SK-N-SH (cell line): ENCODE data around the gene ATP1A4. TPM values are rescaled to one million over a fixed set of nuclear protein-coding genes. Genes with fewer than 3 reads are reported as not detected.
A peak's percentile ranks its signal among the peaks of the same experiment; 100 is the strongest.

Experiments
- CTCF ChIA-PET: fragments of 300-600, 350-600 bp; formaldehyde crosslinking; extraction: SDS; loops from one replicate; lab custom pipeline; 2021; lab: Yijun Ruan, JAX
- POLR2A ChIA-PET: fragments of 350-600 bp; sonication (Branson Sonifier 250); formaldehyde crosslinking; extraction: SDS; loops from one replicate; lab custom pipeline; 2020; ENCODE audit warnings: antibody characterized with exemption, inconsistent platforms; lab: Yijun Ruan, JAX
- DNase-seq: peaks from one replicate; pipeline ENCODE4 v3.0.0; 2012
- H2AFZ ChIP-seq: fragments of 200-600 bp; sonication (generic); 2 replicates; pipeline ENCODE4 v1.8.1; 2016; ENCODE audit warnings: antibody characterized with exemption, mild to moderate bottlenecking, low read depth
- H3F3A ChIP-seq: fragments of 200-600 bp; sonication (generic); replicated peaks from 2 replicates; pipeline ENCODE3; 2016; ENCODE audit warnings: antibody characterized with exemption, mild to moderate bottlenecking; ENCODE audit not compliant: insufficient read depth
- H3K27ac ChIP-seq, 2 experiments: fragments of 200-500 bp in 1 of 2; fragments of 200-600 bp in 1 of 2; sonication (Bioruptor generic) in 1 of 2; sonication (generic), shearing (Covaris generic) in 1 of 2; 2 replicates each; pipeline versions ENCODE4 v1.5.1 to v1.6.1; 2014 to 2016; ENCODE audit warnings: low read depth in 2 of 2, inconsistent platforms in 1 of 2, low read length in 1 of 2, mild to moderate bottlenecking in 1 of 2, mixed read lengths in 1 of 2
- H3K27me3 ChIP-seq: fragments of 200-600 bp; sonication (generic), shearing (Covaris generic); 2 replicates; pipeline ENCODE4 v1.6.1; 2016; ENCODE audit warnings: mixed run types; ENCODE audit not compliant: insufficient read depth
- H3K36me3 ChIP-seq, 2 experiments: fragments of 200-500 bp in 1 of 2; fragments of 200-600 bp in 1 of 2; sonication (Bioruptor generic) in 1 of 2; sonication (generic) in 1 of 2; replicated peaks in 1 of 2; 2 replicates each; pipeline versions ENCODE3 to v1.5.1; 2014 to 2016; ENCODE audit warnings: low read length in 1 of 2, mild to moderate bottlenecking in 1 of 2; ENCODE audit not compliant: insufficient read depth in 2 of 2, control insufficient read depth in 1 of 2
- H3K4me1 ChIP-seq, 2 experiments: fragments of 200-500 bp in 1 of 2; fragments of 200-600 bp in 1 of 2; sonication (Bioruptor generic) in 1 of 2; sonication (generic), shearing (Covaris generic) in 1 of 2; 2 replicates each; pipeline versions ENCODE4 v1.5.1 to v1.6.1; 2014 to 2016; ENCODE audit warnings: low read depth in 1 of 2, low read length in 1 of 2, mixed run types in 1 of 2; ENCODE audit not compliant: insufficient read depth in 2 of 2, control insufficient read depth in 1 of 2
- H3K4me2 ChIP-seq: fragments of 200-600 bp; sonication (generic), shearing (Covaris generic); 2 replicates; pipeline ENCODE4 v1.6.1; 2017; ENCODE audit warnings: mixed run types
- H3K4me3 ChIP-seq, 2 experiments: fragments of 200-500 bp in 1 of 2; fragments of 200-600 bp in 1 of 2; sonication (Bioruptor generic) in 1 of 2; sonication (generic), shearing (Covaris generic) in 1 of 2; 2 replicates each; pipeline versions ENCODE4 v1.5.1 to v1.8.1; 2014 to 2016; ENCODE audit warnings: low read depth in 2 of 2, inconsistent platforms in 1 of 2, low read length in 1 of 2, mild to moderate bottlenecking in 1 of 2, mixed read lengths in 1 of 2, moderate library complexity in 1 of 2
- H3K79me2 ChIP-seq: fragments of 200-600 bp; sonication (generic); 2 replicates; pipeline ENCODE4 v1.8.1; 2017; ENCODE audit warnings: mild to moderate bottlenecking; ENCODE audit not compliant: insufficient read depth
- H3K9ac ChIP-seq: fragments of 200-600 bp; sonication (generic); 2 replicates; pipeline ENCODE4 v1.6.1; 2017; ENCODE audit warnings: mixed run types
- H3K9me2 ChIP-seq: fragments of 200-600 bp; sonication (generic); 2 replicates; pipeline ENCODE4 v1.6.1; 2017; ENCODE audit warnings: mixed run types
- H3K9me3 ChIP-seq: fragments of 200-600 bp; sonication (generic); 2 replicates; pipeline ENCODE4 v1.6.1; 2017; ENCODE audit warnings: mixed run types, mild to moderate bottlenecking, moderate library complexity
- H4K20me1 ChIP-seq: fragments of 200-600 bp; sonication (generic); 2 replicates; pipeline ENCODE4 v1.6.1; 2017; ENCODE audit warnings: mild to moderate bottlenecking, mixed run types; ENCODE audit not compliant: insufficient read depth
- ELF1 ChIP-seq: IDR thresholded peaks from 2 replicates; pipeline ENCODE4 v1.4.0; 2012
- EZH2phosphoT487 ChIP-seq: fragments of 200-600 bp; sonication (generic); IDR thresholded peaks from 2 replicates; pipeline ENCODE4 v1.6.1; 2017; ENCODE audit warnings: low read depth, mixed run types, mild to moderate bottlenecking, antibody characterized with exemption, moderate library complexity, borderline replicate concordance
- FOXJ3 ChIP-seq: sonication (generic); formaldehyde crosslinking; IDR thresholded peaks from 2 replicates; pipeline ENCODE4 v1.5.1; 2020; ENCODE audit warnings: mild to moderate bottlenecking, missing genetic modification reagents
- MEF2A ChIP-seq: IDR thresholded peaks from 2 replicates; pipeline ENCODE4 v1.4.0; 2012; ENCODE audit warnings: low read depth, borderline replicate concordance
- NFIC ChIP-seq: IDR thresholded peaks from 2 replicates; pipeline ENCODE4 v1.4.0; 2012; ENCODE audit warnings: borderline replicate concordance
- POLR2AphosphoS5 ChIP-seq: IDR thresholded peaks from 2 replicates; pipeline ENCODE4 v1.6.1; 2012; ENCODE audit warnings: low read depth, low read length
- RCOR1 ChIP-seq: fragments of 150-350 bp; IDR thresholded peaks from 2 replicates; pipeline ENCODE4 v1.6.1; 2017; ENCODE audit warnings: antibody characterized with exemption, low read length
- RFX5 ChIP-seq: IDR thresholded peaks from 2 replicates; pipeline ENCODE4 v1.6.1; 2012; ENCODE audit warnings: mild to moderate bottlenecking, improper control_type of control experiment, low read length
- RXRA ChIP-seq: IDR thresholded peaks from 2 replicates; pipeline ENCODE4 v1.4.0; 2012; ENCODE audit warnings: low read depth, mild to moderate bottlenecking, borderline replicate concordance
- SMC3 ChIP-seq: IDR thresholded peaks from 2 replicates; pipeline ENCODE4 v1.6.1; 2012; ENCODE audit warnings: low read depth, low read length, improper control_type of control experiment
- TAF1 ChIP-seq: IDR thresholded peaks from 2 replicates; pipeline ENCODE4 v1.6.1; 2012; ENCODE audit warnings: low read depth, mild to moderate bottlenecking, low read length, moderate library complexity, borderline replicate concordance
- TEAD4 ChIP-seq: IDR thresholded peaks from 2 replicates; pipeline ENCODE4 v1.4.0; 2012; ENCODE audit warnings: mild to moderate bottlenecking, borderline replicate concordance; ENCODE audit not compliant: insufficient read depth
- YY1 ChIP-seq: IDR thresholded peaks from 2 replicates; pipeline ENCODE4 v1.4.0; 2012; ENCODE audit warnings: low read depth, mild to moderate bottlenecking
- WGBS: methylation state at CpG from one replicate; pipeline ENCODE4 v1.1.6; 2017; ENCODE audit warnings: low lambda C conversion rate; 5-methylcytosine and 5-hydroxymethylcytosine counted together
- polyA plus RNA-seq, 3 experiments: library from polyadenylated mRNA; depleted of rRNA; stranded (reverse); fragments of >200 nt; gene quantifications; 2 replicates each; pipeline ENCODE4 v1.2.3, GENCODE V29; 2012
- TF ChIP-seq, protein P1 (sequence below): fragments of 200-600 bp; sonication (generic); IDR thresholded peaks from 2 replicates; pipeline ENCODE4 v1.6.1; 2017; ENCODE audit warnings: antibody characterized with exemption, mild to moderate bottlenecking, moderate library complexity
- TF ChIP-seq, protein P2 (sequence below): fragments of 150-350 bp; IDR thresholded peaks from 2 replicates; pipeline ENCODE4 v1.6.1; 2016; ENCODE audit warnings: mild to moderate bottlenecking, low read depth, low read length
- TF ChIP-seq, protein P3 (sequence below): IDR thresholded peaks from 2 replicates; pipeline ENCODE4 v1.4.0; 2012; ENCODE audit warnings: low read depth
- TF ChIP-seq, protein P4 (sequence below): IDR thresholded peaks from 2 replicates; pipeline ENCODE4 v1.6.1; 2012; ENCODE audit warnings: mild to moderate bottlenecking, low read depth, low read length, moderate library complexity

Gene ATP1A4
- polyA plus RNA-seq, 1 of the 3 experiments (the other 2 are of a cell fraction): not detected

DNA sequence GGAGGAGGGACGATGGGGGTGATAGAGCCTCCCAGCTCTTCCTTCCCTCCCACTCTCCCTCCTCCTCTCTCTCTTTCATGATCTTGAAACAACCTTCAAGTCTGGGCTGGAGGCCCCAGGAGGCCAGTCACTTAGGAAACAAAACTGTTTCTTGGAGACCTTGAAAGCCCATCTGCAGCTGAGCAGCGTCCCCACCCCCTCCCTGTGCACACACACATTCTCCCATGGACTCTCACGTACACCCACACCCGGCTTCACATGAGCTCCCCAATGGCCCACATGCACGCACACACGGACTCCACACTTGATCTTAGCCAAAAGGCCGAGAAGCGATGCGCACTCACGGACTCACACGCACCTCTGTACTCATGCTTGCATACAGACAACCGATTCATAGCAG is 39.0 kb upstream of the ATP1A4 start (continued):
- TF ChIP-seq TEAD4: no peak
- no peak for TF ChIP-seq MEF2A
- no peak for TF ChIP-seq YY1
- TF ChIP-seq RCOR1: no peak
- TF ChIP-seq EZH2phosphoT487: no peak
- no peak for TF ChIP-seq ELF1
- TF ChIP-seq POLR2AphosphoS5: no peak

DNA sequence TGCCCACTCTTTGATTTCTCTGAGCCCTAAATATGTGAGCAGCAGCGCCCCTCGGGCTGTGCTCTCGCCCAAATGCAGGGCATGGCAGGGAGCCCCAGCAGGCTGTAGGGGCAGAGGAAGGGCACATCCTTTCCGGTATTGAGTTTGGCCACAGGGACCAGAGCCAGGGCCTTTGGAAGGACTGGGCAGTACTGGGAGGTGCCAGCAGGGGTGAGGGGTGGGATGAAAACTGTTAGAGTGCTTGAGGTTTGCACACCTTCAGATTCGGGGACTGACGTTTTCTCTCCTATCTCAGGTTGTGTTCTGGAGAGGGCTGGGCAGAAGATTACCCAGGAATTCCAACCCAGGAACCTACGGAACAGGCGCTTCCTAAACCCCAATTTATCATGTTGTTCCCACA is 38.0 kb upstream of the ATP1A4 start:
- Histone ChIP-seq H3K4me1 (peaks cover 0 to 6% of the 10 kb centered on the region in 2 experiments; a peak in 1 of 4 replicates), H3K36me3 (no peaks in the 10 kb centered on the region), H3K9ac (no peak overlapping the region), H3K9me2 (no peaks in the 10 kb centered on the region), H3K4me3 (no peak overlapping the region), H3K79me2 (no peaks in the 10 kb centered on the region), H4K20me1 (no peaks in the 10 kb centered on the region), H3K27ac (no peak overlapping the region), H3F3A (no peaks in the 10 kb centered on the region), H3K27me3 (peaks cover 11% of the 10 kb centered on the region; the same call in 1 of the 2 replicates), H3K4me2 (no peak overlapping the region), H3K9me3 (no peaks in the 10 kb centered on the region), H2AFZ (no peak overlapping the region)
- WGBS: 72% methylated on average over 5 of the region's 8 CpGs
- CTCF ChIA-PET: no interaction called here
- DNase-seq: no peak
- POLR2A ChIA-PET: no interaction called here
- TF ChIP-seq, protein P1, sequence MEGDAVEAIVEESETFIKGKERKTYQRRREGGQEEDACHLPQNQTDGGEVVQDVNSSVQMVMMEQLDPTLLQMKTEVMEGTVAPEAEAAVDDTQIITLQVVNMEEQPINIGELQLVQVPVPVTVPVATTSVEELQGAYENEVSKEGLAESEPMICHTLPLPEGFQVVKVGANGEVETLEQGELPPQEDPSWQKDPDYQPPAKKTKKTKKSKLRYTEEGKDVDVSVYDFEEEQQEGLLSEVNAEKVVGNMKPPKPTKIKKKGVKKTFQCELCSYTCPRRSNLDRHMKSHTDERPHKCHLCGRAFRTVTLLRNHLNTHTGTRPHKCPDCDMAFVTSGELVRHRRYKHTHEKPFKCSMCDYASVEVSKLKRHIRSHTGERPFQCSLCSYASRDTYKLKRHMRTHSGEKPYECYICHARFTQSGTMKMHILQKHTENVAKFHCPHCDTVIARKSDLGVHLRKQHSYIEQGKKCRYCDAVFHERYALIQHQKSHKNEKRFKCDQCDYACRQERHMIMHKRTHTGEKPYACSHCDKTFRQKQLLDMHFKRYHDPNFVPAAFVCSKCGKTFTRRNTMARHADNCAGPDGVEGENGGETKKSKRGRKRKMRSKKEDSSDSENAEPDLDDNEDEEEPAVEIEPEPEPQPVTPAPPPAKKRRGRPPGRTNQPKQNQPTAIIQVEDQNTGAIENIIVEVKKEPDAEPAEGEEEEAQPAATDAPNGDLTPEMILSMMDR: peak; percentile 7; the same call in 1 of the 2 replicates
- TF ChIP-seq, protein P2, sequence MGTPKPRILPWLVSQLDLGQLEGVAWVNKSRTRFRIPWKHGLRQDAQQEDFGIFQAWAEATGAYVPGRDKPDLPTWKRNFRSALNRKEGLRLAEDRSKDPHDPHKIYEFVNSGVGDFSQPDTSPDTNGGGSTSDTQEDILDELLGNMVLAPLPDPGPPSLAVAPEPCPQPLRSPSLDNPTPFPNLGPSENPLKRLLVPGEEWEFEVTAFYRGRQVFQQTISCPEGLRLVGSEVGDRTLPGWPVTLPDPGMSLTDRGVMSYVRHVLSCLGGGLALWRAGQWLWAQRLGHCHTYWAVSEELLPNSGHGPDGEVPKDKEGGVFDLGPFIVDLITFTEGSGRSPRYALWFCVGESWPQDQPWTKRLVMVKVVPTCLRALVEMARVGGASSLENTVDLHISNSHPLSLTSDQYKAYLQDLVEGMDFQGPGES: no peak

DNA sequence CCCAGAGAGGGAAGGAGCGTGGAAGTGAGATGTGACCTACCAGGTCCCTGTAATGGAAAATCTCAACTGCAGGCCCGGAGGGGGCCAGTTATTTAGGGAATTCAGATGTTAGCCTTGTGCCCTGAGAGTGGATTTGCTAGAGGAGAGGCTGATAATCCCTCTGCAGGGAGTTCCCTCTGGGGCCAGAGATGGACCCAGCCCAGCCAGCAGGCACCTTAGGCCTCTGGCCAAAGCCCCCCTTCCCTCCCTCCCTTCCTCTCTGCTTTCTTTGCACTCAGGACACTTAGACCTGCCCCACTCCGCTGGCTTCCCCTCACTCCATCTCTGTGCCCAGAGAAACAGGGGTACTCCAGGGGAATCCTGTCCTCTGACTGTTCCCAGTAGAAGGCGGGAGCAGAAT is 37.3 kb upstream of the ATP1A4 start:
- WGBS: 72% methylated on average over 4 of the region's 4 CpGs
- ChIA-PET POLR2A (no interaction called here), CTCF (interaction anchor here (1.2 to 4.0 kb wide), 2 partner anchors 12 to 105 kb away, joined by 5 to 18 read pairs; no protein-coding TSS in a partner anchor)
- H3F3A ChIP-seq: no peaks in the 10 kb centered on the region
- TF ChIP-seq, protein P3, sequence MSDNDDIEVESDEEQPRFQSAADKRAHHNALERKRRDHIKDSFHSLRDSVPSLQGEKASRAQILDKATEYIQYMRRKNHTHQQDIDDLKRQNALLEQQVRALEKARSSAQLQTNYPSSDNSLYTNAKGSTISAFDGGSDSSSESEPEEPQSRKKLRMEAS: no peak
- TF ChIP-seq, protein P4, sequence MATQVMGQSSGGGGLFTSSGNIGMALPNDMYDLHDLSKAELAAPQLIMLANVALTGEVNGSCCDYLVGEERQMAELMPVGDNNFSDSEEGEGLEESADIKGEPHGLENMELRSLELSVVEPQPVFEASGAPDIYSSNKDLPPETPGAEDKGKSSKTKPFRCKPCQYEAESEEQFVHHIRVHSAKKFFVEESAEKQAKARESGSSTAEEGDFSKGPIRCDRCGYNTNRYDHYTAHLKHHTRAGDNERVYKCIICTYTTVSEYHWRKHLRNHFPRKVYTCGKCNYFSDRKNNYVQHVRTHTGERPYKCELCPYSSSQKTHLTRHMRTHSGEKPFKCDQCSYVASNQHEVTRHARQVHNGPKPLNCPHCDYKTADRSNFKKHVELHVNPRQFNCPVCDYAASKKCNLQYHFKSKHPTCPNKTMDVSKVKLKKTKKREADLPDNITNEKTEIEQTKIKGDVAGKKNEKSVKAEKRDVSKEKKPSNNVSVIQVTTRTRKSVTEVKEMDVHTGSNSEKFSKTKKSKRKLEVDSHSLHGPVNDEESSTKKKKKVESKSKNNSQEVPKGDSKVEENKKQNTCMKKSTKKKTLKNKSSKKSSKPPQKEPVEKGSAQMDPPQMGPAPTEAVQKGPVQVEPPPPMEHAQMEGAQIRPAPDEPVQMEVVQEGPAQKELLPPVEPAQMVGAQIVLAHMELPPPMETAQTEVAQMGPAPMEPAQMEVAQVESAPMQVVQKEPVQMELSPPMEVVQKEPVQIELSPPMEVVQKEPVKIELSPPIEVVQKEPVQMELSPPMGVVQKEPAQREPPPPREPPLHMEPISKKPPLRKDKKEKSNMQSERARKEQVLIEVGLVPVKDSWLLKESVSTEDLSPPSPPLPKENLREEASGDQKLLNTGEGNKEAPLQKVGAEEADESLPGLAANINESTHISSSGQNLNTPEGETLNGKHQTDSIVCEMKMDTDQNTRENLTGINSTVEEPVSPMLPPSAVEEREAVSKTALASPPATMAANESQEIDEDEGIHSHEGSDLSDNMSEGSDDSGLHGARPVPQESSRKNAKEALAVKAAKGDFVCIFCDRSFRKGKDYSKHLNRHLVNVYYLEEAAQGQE: no peak
- TF ChIP-seq EZH2phosphoT487 (no peak), RFX5 (no peak), YY1 (no peak), RXRA (no peak), TAF1 (no peak), NFIC (no peak), FOXJ3 (CRISPR knock-in tag) (no peak), RCOR1 (no peak), MEF2A (no peak), SMC3 (no peak)
- TF ChIP-seq, protein P2: no peak
- H3K36me3 ChIP-seq: no peaks in the 10 kb centered on the region
- H3K9me3 ChIP-seq: no peaks in the 10 kb centered on the region
- no peaks in the 10 kb centered on the region for H3K9me2 ChIP-seq
- H4K20me1 ChIP-seq: no peaks in the 10 kb centered on the region
- H3K4me3 ChIP-seq: no peak overlapping the region
- peaks cover 0 to 5% of the 10 kb centered on the region in 2 experiments; a peak in 1 of 4 replicates for H3K4me1 ChIP-seq
- H3K27ac ChIP-seq: no peak overlapping the region
- H3K79me2 ChIP-seq: no peaks in the 10 kb centered on the region
- H2AFZ ChIP-seq: no peak overlapping the region
- no peak overlapping the region for H3K9ac ChIP-seq
- peaks cover 11% of the 10 kb centered on the region; the same call in 1 of the 2 replicates for H3K27me3 ChIP-seq
- DNase-seq: no peak
- no peak overlapping the region for H3K4me2 ChIP-seq
